ENCODE measurements around the gene SULT1C3. TPM values are rescaled to one million over a fixed set of nuclear protein-coding genes. Genes with fewer than 3 reads are reported as not detected.

SULT1C3 gene
- total RNA-seq, 1 donor from 2014 or later: not detected

DNA sequence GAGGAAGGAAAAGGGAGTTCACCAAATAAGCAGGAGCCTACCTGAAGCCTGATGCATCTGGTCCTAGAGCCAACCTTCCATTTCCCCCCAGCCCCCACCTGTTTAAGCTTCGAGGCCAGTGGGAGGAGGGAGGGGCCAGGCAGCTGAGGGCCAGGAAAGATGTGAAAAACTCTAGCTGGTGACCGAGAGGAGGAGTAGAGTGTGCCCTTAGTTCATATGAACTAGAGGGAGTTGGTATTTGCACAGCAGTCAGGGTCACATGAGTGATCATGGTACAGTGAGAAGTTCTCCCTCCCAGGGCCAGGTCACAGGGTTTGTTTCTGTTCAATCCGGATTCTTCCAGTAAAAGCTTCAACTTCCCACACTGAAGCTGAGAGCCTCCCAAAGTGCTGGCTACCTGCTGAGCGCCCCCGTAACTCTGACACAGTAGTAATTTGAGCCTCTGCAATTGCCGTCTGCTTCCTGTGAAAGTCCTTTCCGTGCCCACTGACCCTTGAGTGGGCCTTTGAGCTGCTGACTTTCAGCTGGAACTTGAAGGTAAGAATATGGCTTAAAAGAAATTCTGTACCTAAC lies 48.9 kb downstream of the SULT1C3 start, which contains the start of gene SULT1C2:
SULT1C2 (plus strand) TSS at position 362 of the 573 bp plus-strand sequence. CDS start 4,773 bp downstream, outside the sequence.
- DNase-seq (no peak), ATAC-seq (no peak)
- intact Hi-C loops (cut with micrococcal nuclease): no loop called here

- intact Hi-C loops (cut with micrococcal nuclease): no loop called here
- ATAC-seq (no peak), DNase-seq (no peak)
These were observed 54.1 kb downstream of the SULT1C3 start for GRCh38 chr2:108293850-108294249.

DNA sequence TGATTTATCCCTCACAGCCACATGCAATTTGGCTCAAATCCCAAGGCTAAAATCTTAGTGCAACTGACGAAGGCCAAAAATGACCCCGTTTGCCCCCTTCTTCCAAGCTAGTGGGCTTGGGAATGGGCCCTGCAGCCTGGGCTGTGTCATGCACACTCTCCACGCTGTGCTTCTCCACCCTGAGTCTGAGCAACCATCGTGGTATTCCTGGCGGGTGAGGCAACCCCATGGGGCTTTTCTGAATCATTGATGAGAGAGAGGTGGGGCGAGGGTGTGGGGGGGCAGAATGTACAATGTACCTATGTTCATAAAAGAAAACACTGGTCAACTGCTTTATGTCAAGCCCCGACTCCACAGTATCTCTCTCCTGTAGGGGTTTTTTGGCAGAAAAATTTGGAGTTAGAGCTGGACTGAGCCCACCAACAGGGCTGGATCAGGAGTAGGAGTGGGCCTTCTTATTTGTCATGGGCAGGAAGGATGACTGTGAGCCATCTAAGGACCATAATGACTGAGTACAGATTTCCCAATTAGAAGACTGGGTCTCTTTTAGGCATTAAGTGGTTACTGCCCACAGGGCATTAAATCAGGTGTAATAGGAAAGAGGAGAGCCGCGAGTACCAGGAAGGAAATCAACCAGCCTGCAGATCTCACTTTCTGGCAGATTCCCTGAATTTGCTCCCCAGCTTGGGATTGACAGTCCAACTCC lies 57.8 kb downstream of the SULT1C3 start:
- intact Hi-C loops (cut with micrococcal nuclease): no loop called here
- ATAC-seq: no peak
- no peak for DNase-seq

- ATAC-seq (no peak), DNase-seq (no peak)
- intact Hi-C loops (cut with micrococcal nuclease): no loop called here
These were observed 61.8 kb downstream of the SULT1C3 start for GRCh38 chr2:108301558-108301957.

DNA sequence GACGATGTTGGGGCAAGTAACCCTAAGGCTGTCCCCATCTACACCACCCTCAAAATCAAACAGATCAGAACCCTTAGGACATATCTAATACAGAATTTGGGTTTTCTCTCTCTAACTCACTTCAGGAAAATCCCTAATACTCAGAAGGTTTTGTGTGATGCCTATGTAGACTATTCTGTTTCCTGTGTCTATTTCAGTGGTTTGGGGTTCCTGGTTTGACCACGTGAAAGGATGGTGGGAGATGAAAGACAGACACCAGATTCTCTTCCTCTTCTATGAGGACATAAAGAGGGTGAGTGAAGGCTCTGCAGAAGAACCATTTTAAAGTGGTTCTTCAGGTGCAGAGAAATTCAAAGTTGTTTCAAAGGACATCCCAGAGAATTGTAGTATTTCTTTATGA lies 65.2 kb downstream of the SULT1C3 start:
- no peak for ATAC-seq
- DNase-seq: no peak
- intact Hi-C loops (cut with micrococcal nuclease): no loop called here

GRCh38 chr2:108305901-108306300 lies 66.1 kb downstream of the SULT1C3 start:
- DNase-seq (no peak), ATAC-seq (no peak)
- intact Hi-C loops (cut with micrococcal nuclease): no loop called here

- ATAC-seq: no peak
- intact Hi-C loops (cut with micrococcal nuclease): no loop called here
- no peak for DNase-seq
These were observed 70.1 kb downstream of the SULT1C3 start for GRCh38 chr2:108309903-108310302.

Other genes with a start within 250 kb of the SULT1C3 start
- 0.55 TPM for gene SULT1C2, start 48.9 kb downstream of the SULT1C3 start, total RNA-seq
- 3.2 TPM for gene SULT1C4, start 138.0 kb downstream of the SULT1C3 start, total RNA-seq
- 23.9 TPM for gene GCC2, start 209.2 kb downstream of the SULT1C3 start, total RNA-seq

Data from left ventricle myocardium superior (tissue), 1 donor.